ENCODE measurements around the gene SULT1A3. TPM values are rescaled to one million over a fixed set of nuclear protein-coding genes. Genes with fewer than 3 reads are reported as not detected.
"Not testable (repeated sequence)": the region's sequence is repeated elsewhere in the genome, so short reads cannot be mapped to it uniquely, and the experiment has no call there.

The SULT1A3 gene
- polyA plus RNA-seq, 4 donors: 2.9 to 16.8 (median 14.2) TPM

DNA sequence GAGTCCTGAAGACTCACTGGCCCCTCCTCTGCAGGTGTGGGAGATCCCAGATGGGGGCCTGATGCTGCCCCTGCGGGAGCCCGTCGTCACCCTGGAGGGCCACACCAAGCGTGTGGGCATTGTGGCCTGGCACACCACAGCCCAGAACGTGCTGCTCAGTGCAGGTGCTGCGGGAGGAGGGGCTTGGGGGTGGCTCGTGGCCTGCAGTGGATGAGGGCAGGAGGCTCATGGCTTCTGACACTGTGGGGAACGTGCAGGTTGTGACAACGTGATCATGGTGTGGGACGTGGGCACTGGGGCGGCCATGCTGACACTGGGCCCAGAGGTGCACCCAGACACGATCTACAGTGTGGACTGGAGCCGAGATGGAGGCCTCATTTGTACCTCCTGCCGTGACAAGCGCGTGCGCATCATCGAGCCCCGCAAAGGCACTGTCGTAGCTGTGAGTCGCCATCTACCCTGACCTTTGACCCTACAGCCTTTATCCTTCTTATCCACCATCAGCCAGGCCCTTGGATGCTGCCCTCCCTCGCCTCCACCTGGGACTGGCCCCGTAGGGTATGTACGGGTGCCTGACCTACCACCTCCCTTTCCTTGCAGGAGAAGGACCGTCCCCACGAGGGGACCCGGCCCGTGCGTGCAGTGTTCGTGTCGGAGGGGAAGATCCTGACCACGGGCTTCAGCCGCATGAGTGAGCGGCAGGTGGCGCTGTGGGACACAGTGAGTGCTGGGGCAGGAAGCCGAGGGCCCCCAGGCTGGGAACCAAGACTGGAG, 12.1 kb upstream of the SULT1A3 start:
- no peak for DNase-seq (ENCODE audit: low read depth in 4 of 4, low spot score in 2 of 4)

DNA sequence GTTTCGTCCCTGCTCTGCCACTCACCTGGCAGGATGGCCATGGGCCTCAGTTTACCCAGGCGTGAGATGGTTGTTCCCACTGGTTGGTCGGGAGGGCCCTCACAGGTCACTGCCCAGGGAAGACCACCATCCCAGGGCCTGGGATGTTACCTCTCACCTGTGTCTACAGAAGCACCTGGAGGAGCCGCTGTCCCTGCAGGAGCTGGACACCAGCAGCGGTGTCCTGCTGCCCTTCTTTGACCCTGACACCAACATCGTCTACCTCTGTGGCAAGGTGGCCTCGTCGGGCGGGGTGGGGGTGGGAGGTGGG, 11.5 kb upstream of the SULT1A3 start:
- no peak for DNase-seq (ENCODE audit: low read depth in 4 of 4, low spot score in 2 of 4)

DNA sequence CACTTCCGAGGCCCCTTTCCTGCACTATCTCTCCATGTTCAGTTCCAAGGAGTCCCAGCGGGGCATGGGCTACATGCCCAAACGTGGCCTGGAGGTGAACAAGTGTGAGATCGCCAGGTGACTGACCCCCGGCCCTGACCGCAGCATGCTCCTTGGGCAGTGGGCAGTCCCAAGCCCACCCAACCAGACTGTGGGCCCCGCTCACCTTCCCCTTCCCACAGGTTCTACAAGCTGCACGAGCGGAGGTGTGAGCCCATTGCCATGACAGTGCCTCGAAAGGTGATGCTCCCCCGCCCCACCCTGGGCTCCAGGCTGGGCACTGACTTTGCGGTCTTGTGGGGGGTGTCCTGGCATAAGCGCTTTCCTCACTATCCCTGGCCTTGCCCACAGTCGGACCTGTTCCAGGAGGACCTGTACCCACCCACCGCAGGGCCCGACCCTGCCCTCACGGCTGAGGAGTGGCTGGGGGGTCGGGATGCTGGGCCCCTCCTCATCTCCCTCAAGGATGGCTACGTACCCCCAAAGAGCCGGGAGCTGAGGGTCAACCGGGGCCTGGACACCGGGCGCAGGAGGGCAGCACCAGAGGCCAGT, 11.0 kb upstream of the SULT1A3 start:
- DNase-seq (ENCODE audit: low read depth in 4 of 4, low spot score in 2 of 4): no peak

DNA sequence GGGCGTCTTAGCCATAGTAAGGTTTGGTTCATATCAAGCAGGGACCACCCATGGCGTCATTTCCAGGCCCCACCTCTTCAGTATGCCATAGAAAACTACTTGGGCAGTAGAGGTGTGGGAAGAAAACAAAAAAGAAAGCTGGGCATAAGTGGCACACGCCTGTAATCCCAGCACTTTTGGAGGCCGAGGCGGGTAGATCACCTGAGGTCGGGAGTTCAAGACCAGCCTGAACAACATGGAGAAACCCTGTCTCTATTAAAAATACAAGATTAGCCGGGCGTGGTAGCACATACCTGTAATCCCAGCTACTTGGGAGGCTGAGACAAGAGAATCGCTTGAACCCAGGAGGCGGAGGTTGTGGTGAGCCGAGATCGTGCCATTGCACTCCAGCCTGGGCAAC, 7.9 kb upstream of the SULT1A3 start:
- DNase-seq (ENCODE audit: low read depth in 4 of 4, low spot score in 2 of 4): not testable (repeated sequence)

DNA sequence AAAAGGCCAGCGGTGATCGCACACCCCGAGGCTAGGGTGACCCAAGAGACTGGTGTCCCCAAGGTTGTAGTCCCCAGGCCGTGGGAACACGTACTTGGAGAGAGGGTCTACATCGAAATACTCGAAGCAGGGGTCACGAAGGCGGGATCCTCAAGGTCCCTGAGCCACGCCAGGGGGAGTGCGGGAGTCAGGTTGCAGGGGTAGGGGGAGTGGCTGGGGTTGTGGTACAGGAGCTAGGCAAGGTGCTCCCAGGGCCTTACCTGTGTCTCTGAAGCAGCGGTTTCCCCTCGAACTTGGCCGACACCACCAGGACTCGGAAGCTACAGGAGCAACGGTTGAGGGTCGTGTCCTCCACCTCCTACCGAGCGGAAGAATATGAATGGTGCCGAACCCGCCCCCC, 6.0 kb upstream of the SULT1A3 start:
- DNase-seq (ENCODE audit: low read depth in 4 of 4, low spot score in 2 of 4): not testable (repeated sequence)

DNA sequence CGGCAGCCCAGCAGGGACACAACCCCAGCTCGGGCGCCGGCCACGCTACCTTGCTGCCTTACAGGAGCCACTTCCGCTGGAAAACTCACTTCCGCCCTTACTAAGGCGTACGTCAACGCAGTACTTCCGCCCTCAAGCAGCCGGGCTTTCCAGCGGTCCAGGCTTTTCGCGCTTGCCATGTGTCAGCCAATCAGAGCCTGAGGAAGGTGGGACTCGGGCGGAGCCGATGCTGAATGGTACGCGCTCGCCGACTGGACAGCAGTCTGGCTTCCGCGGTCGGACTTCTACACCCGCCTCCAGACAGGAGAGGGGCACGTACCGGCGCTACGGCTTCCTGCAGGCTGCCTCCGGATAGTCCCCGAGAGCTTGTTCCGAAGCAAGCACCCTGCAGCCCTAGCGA, 5.4 kb upstream of the SULT1A3 start, which contains the start of the genes BOLA2B and SLX1A:
TSS of gene BOLA2B (minus strand) at position 52 of the 400 bp plus-strand sequence. CDS start 71 bp downstream, outside the sequence.
TSS of gene SLX1A (plus strand) at position 261 of the 400 bp plus-strand sequence. CDS start 210 bp downstream, outside the sequence.
- DNase-seq (ENCODE audit: low read depth in 4 of 4, low spot score in 2 of 4): not testable (repeated sequence)

DNA sequence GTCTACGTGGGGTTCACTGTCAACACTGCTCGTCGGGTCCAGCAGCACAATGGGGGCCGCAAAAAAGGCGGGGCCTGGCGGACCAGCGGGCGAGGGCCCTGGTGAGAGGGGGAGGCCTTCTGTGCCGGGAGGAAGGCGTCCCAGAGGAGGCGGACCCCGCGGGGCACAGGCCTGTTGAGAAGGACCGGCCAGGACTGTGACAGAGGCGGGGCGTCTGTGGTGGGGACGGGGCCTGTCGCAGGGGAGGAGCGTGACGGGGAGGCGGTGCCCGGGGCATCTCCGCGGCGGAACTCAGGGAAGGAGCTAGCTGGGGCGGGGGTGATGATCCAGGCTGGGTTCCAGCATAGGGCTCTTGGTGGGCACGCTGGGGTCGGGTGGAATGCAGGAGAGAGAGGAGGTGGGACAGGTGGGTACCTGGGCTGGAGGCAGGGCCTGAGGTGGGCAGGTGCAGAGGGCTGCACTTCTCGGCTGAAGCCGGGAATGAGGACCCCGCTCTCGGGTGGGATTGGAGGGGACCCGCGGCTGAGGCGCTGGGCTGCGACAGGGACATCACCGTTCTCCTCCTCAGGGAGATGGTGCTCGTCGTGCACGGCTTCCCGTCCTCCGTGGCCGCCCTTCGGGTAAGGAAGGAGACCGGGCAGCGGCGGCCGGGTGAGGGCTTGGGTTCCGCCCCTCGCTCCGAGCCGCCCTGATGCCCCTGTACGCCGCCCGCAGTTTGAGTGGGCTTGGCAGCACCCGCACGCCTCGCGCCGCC, 4.7 kb upstream of the SULT1A3 start:
- DNase-seq (ENCODE audit: low read depth in 4 of 4, low spot score in 2 of 4): not testable (repeated sequence)

DNA sequence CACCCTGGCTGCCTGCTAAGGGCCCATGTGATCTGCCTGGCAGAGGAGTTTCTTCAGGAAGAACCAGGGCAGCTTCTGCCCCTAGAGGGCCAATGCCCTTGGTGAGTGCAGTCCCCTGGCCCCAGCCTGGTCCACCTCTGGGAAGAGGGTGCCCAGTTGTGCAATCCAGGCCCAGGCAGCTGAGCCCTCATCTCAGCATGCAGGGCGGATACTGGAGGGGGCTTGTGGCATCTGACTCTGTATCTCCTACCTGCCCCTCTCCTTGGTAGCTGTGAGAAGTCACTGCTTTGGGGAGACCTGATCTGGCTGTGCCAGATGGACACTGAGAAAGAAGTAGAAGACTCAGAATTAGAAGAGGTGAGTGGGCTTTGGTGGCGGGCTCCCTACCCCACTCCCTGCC, 2.1 kb upstream of the SULT1A3 start:
- DNase-seq (ENCODE audit: low read depth in 4 of 4, low spot score in 2 of 4): not testable (repeated sequence)

DNA sequence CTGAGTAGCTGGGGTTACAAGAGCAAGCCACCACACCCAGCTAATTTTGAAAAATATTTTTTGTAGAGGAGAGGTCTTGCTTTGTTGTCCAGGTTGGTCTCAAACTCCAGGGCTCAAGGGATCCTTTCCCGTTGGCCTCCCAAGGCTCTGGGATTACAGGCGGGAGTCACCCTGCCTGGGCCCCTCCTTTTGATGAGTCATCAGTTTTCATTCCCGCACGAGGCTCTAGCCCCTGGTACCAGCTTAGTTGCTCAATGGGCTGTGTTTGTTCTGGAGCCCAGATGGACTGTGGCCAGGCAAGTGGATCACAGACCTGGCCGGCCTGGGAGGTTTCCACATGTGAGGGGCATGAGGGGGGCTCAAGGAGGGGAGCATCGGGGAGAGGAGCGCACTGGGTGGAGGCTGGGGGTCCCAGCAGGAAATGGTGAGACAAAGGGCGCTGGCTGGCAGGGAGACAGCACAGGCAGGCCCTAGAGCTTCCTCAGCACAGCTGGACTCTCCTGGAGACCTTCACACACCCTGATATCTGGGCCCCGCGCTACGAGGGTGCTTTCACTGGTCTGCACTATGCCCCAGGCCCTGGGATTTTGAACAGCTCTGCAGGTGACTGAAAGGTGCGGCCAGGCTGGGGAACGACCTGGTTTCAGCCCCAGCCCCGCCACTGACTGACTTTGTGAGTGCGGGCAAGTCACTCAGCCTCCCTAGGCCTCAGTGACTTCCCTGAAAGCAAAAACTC, 721 bp downstream of the SULT1A3 start:
- DNase-seq (ENCODE audit: low read depth in 4 of 4, low spot score in 2 of 4): not testable (repeated sequence)

DNA sequence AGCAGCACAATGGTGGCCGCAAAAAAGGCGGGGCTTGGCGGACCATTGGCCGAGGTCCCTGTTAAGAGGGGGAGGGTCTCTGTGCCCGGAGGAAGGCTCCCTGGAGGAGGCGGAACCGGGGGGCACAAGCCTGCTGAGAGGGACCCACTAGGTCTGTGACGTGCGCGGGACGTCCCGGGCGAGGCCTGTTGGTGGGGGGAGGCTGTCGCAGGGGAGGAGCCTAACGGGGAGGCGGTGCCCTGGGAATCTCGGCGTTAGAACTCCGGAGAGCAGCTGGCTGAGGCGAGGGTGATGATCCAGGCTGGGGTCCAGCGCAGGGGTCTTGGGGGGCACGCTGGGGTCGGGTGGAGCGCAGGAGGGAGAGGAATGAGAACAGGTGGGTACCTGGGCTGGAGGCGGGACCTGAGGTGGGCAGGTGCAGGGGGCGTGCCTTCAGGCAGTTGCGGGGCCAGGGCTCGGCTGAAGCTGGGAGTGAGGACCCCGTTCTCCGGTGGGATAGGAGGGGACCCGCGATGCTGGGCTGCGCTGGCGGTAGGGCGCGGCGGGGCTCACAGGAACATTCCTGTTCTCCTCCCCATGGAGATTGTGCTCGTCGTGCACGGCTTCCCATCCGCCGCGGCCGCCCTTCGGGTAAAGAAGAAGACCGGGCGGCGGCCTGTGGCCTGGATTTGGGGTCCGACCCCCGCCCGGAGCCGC, 6.6 kb downstream of the SULT1A3 start:
- not testable (repeated sequence) for DNase-seq (ENCODE audit: low read depth in 4 of 4, low spot score in 2 of 4)

DNA sequence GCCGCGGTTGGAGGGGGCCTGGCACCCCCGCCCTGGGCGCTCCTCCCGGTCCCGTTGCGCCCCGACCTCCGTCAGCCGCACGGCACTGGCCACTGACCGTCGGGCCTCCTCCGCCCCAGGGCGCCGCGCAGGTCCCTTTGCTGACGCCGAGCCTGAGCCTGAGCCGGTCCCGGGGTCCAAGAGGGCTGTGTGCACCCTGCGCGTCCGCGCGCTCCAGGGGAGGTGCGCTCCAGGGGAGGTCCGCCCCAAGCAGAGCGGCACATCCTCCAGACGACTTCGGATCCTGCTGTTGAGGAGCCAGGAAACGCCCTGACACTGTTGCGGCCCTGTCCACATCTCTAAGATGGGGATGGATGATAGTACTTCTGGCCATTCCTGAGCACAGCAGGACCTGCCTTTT, 7.2 kb downstream of the SULT1A3 start:
- not testable (repeated sequence) for DNase-seq (ENCODE audit: low read depth in 4 of 4, low spot score in 2 of 4)

DNA sequence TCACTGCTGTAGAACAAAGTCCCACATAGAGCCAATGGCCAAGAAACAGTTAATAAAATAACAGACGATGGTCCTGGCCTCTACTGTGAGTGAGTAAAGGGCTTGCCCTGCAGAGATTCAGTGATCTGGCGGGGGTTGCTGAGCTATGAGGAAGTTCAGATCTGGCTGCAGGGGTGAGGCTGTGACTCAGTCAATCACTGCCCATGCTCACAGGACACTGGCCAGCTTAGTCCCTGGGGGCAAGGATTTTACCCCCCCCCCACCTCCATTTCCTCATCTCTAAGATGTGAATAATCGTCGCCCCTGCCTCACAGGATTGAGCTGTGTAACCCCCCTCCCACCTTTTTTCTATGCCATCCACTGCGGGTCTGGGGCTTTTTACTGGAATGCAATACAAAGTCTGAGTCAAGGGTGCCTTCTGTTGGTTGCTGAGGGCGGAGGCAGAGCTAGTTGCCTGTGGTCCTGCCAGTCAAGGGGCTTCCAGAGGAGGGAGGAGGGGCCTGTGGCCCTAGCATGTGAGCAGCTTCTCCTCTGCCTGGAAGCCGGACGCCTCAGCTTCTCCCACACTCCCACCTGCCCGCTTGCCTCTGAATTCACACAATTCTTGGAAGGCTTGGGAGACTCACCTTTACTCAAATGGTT, 8.1 kb downstream of the SULT1A3 start:
- not testable (repeated sequence) for DNase-seq (ENCODE audit: low read depth in 4 of 4, low spot score in 2 of 4)

DNA sequence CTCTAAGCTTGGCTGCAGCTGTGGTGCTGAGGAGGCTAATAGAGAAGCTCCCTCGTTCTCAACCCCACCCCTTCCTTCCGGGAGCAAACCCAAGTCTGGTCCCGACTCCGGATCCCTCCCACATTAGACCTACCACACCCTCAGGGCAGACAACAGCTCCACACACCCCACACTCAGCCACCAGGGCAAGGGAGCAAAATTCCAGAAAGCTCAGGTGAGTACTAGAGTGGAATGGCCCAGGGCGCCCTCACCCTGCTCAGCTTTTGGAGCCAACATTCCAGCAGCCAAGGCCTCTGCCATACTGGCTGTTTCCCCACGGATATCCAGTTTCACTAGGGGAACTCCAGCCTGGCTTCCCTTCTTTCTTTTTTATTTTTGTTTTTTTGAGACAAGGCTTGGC, 10.0 kb downstream of the SULT1A3 start:
- not testable (repeated sequence) for DNase-seq (ENCODE audit: low read depth in 4 of 4, low spot score in 2 of 4)

DNA sequence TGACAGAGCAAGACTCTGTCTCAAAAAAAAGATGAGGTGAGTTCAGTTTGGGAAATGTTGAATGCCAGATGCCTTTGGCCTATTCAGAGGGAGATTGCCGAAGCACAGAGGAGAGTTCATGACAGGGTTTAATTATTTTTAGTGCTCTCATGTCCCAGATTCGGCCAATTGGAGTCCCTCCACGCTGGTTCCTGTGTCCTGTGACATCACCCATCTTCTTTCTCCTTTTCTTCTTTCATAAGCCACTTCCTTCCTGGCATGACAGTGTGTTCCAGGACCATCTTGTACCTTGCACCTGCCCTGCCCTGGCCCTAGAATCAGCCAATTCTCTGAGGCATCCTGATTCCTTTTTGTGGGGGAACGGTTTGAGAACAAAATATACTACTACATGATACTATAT, 12.4 kb downstream of the SULT1A3 start:
- DNase-seq (ENCODE audit: low read depth in 4 of 4, low spot score in 2 of 4): not testable (repeated sequence)

DNA sequence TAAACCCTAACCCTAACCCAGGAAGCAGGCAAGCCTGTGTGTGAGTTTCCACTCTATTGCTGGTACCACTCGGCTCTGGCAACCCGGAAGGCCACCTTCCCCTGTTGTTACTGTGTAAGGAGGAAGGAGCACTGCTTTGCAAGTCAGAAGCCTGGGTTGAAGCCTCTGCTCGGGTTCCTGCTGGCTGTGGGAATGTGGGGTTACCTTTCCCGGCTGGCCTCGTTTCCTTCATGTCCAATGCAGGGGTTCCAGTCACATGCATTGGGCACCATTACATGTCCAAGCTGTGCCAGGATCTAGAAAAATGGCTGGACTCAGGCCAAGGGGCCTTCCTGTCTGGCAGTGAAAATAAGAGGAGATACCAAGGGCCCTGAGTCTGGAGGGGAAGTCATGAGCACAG, 18.0 kb downstream of the SULT1A3 start:
- not testable (repeated sequence) for DNase-seq (ENCODE audit: low read depth in 4 of 4, low spot score in 2 of 4)

DNA sequence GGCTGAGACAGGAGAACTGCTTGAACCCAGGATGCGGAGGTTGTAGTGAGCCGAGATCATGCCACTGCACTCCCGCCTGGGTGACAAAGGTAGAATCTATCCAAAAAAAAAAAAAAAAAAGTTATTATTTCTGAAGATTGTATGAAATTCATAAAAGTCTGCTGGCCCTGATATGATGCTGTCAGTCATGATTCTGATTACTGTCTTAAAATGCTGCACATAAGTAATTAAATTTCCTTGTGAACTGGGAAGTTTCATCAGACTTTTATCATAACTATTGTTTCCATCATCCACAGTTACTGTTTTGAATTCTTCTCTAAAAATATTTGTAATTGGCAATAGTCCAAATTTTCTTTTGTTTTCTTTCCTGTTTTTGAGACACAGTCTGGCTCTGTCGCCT, 49.3 kb downstream of the SULT1A3 start, which contains the start of gene NPIPB13:
TSS of gene NPIPB13 (minus strand) at position 101 of the 400 bp plus-strand sequence. CDS start 2,906 bp downstream, outside the sequence.
- DNase-seq (ENCODE audit: low read depth in 4 of 4, low spot score in 2 of 4): not testable (repeated sequence)

Measured in left renal cortex interstitium (tissue), 4 donors.